Esophagus mucosa (tissue), 1 donor: ENCODE measurements around the gene INSR. TPM values are rescaled to one million over a fixed set of nuclear protein-coding genes. Genes with fewer than 3 reads are reported as not detected.
"Not testable (repeated sequence)": the region's sequence is repeated elsewhere in the genome, so short reads cannot be mapped to it uniquely, and the experiment has no call there.

Source experiments
- ATAC-seq: fragments of 200-7000 bp; cut with Tn5 transposase; one replicate; pipeline ENCODE4 v1.9.1; 2020
- total RNA-seq: library from RNA; stranded (reverse); gene quantifications from one replicate; pipeline ENCODE4 v1.2.4, GENCODE V29; 2023
- donor health status: DM: yes; HTN: yes; CAD: no.

The INSR gene
- total RNA-seq, 1 donor from 2014 or later = 6.9 TPM

DNA sequence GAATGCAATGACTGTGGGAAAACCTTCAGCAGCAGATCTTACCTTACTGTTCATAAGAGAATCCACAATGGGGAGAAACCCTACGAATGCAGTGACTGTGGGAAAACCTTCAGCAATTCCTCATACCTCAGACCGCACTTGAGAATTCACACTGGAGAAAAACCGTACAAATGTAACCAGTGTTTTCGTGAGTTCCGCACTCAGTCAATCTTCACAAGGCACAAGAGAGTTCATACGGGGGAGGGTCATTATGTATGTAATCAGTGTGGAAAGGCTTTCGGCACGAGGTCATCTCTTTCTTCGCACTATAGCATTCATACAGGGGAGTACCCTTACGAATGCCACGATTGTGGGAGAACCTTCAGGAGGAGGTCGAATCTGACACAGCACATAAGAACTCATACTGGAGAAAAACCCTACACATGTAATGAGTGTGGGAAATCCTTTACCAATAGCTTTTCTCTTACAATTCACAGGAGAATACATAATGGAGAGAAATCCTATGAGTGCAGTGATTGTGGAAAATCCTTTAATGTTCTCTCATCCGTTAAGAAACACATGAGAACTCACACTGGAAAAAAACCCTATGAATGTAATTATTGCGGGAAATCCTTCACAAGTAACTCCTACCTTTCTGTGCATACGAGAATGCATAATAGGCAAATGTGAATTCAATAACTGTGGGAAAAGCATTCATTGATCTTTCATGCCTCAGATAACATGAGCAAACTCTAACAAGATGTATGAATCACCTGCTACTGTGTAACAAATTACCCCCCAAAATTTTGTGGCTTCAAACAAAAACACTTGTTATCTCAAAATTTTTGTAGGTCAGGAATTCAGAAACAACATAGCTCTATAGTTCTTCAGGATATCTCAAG, 210.9 kb downstream of the INSR start:
- no peak for ATAC-seq

DNA sequence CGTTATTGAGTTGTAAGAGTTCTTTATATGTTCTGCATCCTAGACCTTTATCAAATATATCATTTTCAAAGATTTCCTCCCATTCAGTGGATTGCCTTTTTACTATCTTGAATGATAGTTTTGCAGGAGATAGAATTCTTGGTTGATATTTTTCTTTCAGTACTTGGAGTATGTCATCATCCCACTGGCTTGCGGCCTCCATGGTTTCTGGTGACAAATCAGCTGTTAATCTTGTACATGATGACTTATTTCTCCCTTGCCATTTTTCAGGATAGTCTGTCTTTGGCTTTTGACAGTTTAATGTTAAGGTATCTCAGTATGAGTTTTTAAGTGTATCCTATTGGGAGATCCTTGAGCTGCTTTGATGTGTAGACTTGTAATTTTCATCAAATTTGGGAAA, 216.2 kb downstream of the INSR start:
- no peak for ATAC-seq

DNA sequence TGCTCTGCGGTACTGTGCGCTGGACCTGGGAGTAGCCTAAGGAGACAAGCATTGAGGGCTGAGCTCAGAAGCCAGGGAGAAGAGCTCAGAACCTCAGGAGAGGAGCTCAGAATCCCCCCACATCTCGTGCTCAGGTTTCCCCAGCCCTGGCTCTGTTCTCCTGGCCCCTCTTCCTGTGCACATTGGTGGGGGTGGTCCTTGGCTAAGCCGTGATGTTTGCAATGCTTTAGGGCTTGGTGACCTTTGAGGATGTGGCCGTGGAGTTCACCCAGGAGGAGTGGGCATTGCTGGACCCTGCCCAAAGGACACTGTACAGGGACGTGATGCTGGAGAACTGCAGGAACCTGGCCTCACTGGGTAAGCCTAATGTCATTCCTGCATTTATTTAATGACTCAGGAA, 218.1 kb downstream of the INSR start:
- no peak for ATAC-seq

DNA sequence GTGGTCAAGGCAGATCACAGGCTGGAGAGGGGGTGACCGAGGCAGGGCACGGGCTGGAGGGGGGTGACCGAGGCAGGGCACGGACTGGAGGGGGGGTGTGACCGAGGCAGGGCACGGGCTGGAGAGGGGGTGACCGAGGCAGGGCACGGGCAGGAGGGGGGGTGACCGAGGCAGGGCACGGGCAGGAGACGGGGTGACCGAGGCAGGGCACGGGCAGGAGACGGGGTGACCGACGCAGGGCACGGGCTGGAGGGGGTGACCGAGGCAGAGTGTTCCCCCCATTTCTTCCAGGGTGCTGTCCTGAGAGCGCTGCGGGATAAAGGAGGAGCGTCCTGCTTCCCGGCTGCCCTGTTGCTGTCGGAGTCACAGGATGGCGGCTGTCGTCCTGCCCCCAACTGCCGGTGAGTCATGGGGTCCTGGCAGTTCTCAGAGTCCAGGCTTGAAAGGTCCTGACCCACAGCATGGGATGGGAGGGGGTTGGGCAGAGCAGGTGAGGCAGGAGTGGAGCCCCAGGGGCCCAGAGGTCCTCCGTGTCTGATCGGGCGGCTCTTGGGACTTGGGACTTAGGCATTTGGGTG, 219.4 kb downstream of the INSR start:
- no peak for ATAC-seq

DNA sequence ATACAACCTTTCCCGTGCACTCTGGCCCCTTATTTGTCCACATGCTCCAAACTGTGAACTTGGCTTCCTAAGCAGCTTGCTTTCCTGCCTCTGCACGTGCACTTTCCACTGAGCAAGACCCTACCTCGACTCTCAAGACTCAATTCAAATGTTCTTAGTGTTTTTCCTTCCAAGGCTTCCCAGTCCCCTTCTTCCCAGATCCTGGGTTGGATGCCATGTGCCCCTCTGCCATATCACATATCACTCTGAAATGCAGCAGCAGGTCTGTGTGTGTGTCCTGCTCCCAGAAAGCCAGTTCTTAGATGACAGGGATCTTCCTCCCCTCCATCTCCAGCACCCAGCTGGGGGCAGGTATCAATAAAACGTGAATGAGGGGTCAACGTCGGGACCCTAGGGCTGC, 221.7 kb downstream of the INSR start:
- no peak for ATAC-seq

DNA sequence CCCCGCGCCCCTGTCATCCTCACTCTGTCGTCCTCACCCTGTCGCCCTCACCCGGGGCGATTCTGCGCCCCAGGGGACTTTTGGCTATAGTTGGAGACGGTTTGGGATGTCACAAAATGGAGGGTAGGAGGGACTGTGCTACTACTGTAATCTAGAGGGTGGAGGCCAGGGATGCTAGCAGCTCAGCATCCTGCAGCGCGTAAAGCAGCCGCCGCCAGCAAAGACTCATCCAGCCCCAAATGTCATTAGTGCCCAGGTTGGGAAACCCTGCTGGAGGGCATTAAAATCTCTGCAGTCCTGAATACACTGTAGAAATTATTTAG, 224.3 kb downstream of the INSR start:
- ATAC-seq = peak; percentile 12

DNA sequence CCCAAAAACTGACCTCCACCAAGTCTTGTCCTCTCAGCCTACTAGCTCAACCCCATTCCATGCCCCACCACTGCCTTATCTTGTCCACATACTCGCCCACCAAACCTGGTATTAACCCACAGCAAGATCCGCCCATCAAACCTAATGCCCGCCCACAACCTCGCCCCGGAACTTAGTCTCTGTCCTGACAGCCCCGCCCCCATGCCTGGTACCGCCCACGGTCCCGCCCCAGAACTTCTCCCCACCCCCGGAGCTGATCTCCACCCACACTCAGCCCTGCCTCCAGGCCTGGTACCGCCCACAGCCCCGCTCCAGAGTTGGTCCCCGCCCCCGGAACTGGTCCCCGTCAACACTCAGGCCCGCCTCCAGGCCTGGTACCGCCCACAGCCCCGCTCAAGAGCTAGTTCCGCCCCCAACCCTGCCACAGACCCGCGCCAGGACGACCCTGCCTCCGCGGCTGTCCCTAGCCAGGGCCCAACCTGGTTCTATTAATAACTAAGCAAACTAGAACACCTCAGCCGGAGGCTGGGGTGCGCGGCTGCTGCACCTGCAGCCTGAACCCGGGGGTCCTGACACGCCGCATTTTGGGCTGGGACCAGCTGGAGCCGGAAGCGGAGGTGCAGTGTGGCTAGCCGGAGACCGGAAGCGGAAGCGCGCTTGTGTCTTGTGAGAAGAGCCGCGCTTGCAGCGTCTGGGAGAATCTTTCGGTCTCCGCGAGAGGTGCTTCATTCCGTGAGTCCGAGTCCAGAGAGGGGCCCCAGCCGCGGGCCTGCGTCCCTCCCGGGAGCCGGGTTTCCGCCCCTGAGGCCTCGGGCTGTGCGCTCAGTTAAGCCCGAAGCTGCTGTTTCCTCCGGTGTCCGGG, 224.9 kb downstream of the INSR start, which contains the start of gene ZNF557:
ZNF557 (plus strand) TSS at position 662 of the 862 bp plus-strand sequence. CDS start 5,372 bp downstream, outside the sequence.
- ATAC-seq = peak; percentile 100

DNA sequence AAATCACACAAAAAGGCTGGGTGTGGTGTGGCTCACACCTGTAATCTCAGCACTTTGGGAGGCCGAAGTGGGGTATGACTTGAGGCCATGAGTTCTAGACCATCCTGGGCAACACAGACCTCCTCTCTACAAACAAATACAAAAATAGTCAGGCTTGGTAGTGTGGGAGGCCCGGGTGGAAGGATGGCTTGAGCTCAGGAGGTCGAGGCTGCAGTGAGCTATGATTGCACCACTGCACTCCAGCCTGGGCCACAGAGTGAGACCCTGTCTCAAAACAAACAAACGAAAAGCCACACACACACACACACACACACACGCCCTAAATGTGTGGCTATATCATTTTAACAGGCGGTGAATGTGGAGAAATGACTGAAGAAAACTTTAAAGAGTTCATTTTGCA, 225.6 kb downstream of the INSR start:
- ATAC-seq = no peak

DNA sequence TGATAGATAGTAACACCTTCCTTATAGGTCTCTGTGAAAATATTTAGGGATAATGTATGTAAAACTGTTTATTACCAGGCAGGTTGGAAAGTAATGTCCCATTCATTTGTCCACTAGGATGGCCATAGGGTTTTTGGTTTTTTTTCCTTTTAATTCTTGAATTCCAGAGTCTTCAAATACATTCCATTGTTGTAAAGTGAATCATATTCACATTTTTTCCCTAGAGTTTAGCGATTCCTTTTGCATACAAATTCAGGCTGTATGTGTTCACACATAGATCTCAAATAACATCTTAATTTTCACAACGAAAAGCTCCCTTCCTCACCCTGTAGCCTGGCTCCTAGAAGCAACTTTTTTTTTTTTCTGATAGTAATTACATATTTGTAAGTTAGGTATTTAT, 226.5 kb downstream of the INSR start:
- no peak for ATAC-seq

DNA sequence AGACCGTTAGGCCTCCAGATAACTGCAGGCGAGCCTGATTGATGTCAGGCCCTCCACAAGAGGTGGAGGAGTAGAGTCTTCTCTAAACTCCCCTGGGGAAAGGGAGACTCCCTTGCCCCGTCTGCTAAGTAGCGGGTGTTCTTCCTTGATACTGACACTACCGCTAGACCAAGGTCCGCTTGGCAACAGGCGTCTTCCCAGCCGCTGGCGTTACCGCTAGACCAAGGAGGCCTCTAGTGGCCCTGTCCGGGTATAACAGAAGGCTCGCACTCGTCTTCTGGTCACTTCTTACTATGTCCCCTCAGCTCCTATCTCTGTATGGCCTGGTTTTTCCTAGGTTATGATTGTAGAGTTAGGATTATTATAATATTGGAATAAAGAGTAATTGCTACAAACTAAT, 227.1 kb downstream of the INSR start:
- not testable (repeated sequence) for ATAC-seq

DNA sequence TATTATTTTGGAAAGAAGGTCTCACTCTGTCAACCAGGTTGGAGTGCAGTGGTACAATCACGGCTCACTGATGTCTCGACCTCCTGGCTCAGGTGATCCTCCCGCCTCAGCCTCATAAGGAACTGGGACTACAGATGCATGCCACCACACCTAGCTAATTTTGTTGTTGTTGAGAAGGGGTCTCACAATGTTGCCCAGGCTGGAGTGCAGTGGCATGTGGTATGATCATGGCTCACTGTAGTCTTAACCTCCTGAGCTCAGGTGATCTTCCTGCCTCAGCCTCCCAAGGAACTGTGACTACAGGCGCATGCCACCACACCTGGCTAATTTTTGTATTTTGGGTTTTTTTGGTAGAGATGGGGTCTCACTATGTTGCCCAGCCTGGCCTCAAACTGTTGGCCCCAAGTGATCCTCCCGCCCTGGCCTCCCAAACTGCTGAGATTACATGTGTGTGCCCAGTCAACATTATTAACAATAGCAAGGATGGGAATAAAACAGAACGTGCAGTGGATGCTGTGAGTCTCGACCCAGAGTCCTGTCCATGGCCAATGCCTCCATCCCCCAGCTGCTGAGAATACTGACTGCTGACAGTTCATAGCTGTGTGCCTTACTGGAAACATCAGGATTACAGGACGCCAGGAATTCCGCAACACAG, 230.3 kb downstream of the INSR start:
- no peak for ATAC-seq

DNA sequence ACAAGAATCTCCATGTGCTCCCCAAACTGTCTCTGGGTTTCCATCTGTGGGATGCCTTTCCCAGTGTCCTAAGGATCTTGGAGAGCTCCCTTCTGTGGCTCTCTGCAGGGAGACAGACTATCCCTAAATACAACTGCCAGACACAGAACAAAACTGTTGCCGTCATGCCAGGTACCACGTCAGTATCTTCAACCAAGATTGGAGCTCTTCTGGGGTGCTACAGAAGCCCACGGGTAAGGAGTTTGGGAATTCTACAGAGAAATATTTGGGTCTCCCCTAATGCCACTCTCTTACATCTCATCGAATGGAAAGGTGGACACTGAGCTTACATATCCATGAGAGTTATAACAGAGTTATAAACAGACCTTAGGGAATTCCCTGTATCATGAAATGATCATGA, 230.9 kb downstream of the INSR start:
- no peak for ATAC-seq

Other genes starting within 250 kb of the INSR start
- not detected for gene MBD3L2, start 245.1 kb downstream of the INSR start, total RNA-seq
- not detected for gene MBD3L3, start 235.7 kb downstream of the INSR start, total RNA-seq
- gene ZNF557, start 224.7 kb downstream of the INSR start, total RNA-seq = 4.4 TPM
- gene ARHGEF18, start 54.5 kb upstream of the INSR start, total RNA-seq = 18.4 TPM
- gene PEX11G, start 194.6 kb upstream of the INSR start, total RNA-seq = 4.8 TPM
- 11.2 TPM for gene ZNF358, start 221.7 kb upstream of the INSR start, total RNA-seq
- 9.2 TPM for gene MCOLN1, start 228.2 kb upstream of the INSR start, total RNA-seq
- gene PNPLA6, start 241.3 kb upstream of the INSR start, total RNA-seq = 48.1 TPM